A549 (cell line): ENCODE measurements around the gene ZNF57. TPM values are rescaled to one million over a fixed set of nuclear protein-coding genes. Genes with fewer than 3 reads are reported as not detected.

Experiments used
- ATAC-seq, 2 experiments: fragments of 200-7000 bp in 1 of 2; fragments of >200 bp in 1 of 2; cut with Nextera tagmentation in 1 of 2; cut with Tn5 transposase in 1 of 2; 3 replicates each; pipeline versions ENCODE4 v1.8.0 to v1.9.1; 2018 to 2020; ENCODE audit warnings: mild to moderate bottlenecking in 1 of 2, moderate library complexity in 1 of 2
- CTCF ChIA-PET: fragments of 300-600 bp; sonication (Branson Sonifier 250); formaldehyde crosslinking; extraction: SDS; loops from one replicate; lab custom pipeline; 2021; ENCODE audit warnings: antibody characterized with exemption, inconsistent platforms; lab: Yijun Ruan, JAX
- POLR2A ChIA-PET: fragments of 350-600 bp; formaldehyde crosslinking; extraction: SDS; loops from one replicate; lab custom pipeline; 2021; ENCODE audit warnings: antibody characterized with exemption, inconsistent platforms; lab: Yijun Ruan, JAX
- DNase-seq, 2 experiments: peaks; one replicate each; pipeline versions ENCODE4 v3.0.0 to v3.0.0-alpha.2; 2011 to 2016; ENCODE audit warnings: low read depth in 1 of 2, low spot score in 1 of 2
- FAIRE-seq: peaks from 2 replicates; lab custom pipeline; 2011; peaks lifted over from hg19 to GRCh38; lab: Jason Lieb, UNC
- H3K27ac ChIP-seq, 2 experiments: fragments of >200 bp; sonication (Bioruptor Twin); formaldehyde crosslinking; 3 replicates each; pipeline ENCODE4 v1.5.1; 2016 to 2017
- H3K4me1 ChIP-seq: fragments of >200 bp; sonication (Bioruptor Twin); formaldehyde crosslinking; 3 replicates; pipeline ENCODE4 v1.6.1; 2016
- H3K4me2 ChIP-seq: fragments of >200 bp; sonication (Bioruptor Twin); formaldehyde crosslinking; 3 replicates; pipeline ENCODE4 v1.6.1; 2016
- H3K4me3 ChIP-seq: fragments of >200 bp; sonication (Bioruptor Twin); formaldehyde crosslinking; 3 replicates; pipeline ENCODE4 v1.5.1; 2016
- H3K9me3 ChIP-seq: fragments of >200 bp; sonication (Bioruptor Twin); formaldehyde crosslinking; 3 replicates; pipeline ENCODE4 v1.6.1; 2016
- BCL3 ChIP-seq: fragments of >200 bp; sonication (Bioruptor Twin); formaldehyde crosslinking; IDR thresholded peaks from 3 replicates; pipeline ENCODE4 v1.6.1; 2016
- CBX2 ChIP-seq: fragments of 200-600 bp; sonication (generic); IDR thresholded peaks from 2 replicates; pipeline ENCODE4 v1.6.1; 2016; ENCODE audit warnings: low read depth, mild to moderate bottlenecking, borderline replicate concordance
- CTCF ChIP-seq: fragments of >200 bp; sonication (Bioruptor Twin); formaldehyde crosslinking; IDR thresholded peaks from 3 replicates; pipeline ENCODE4 v1.5.1; 2016
- EHF ChIP-seq: fragments of 250-450 bp; sonication (Bioruptor Pico); IDR thresholded peaks from 2 replicates; pipeline ENCODE4 v1.5.0; 2020; ENCODE audit warnings: mild to moderate bottlenecking
- FOXS1 ChIP-seq: fragments of 250-450 bp; sonication (Bioruptor Pico); IDR thresholded peaks from 2 replicates; pipeline ENCODE4 v1.5.0; 2020; ENCODE audit warnings: mild to moderate bottlenecking, moderate library complexity
- HDAC2 ChIP-seq: fragments of 200-600 bp; sonication (generic); IDR thresholded peaks from 2 replicates; pipeline ENCODE4 v1.6.1; 2016
- HEYL ChIP-seq: fragments of 250-450 bp; sonication (Bioruptor Pico); IDR thresholded peaks from 2 replicates; pipeline ENCODE4 v1.8.0; 2021; ENCODE audit warnings: mild to moderate bottlenecking, moderate library complexity
- HOXB5 ChIP-seq: fragments of 250-450 bp; sonication (Bioruptor Pico); IDR thresholded peaks from 2 replicates; pipeline ENCODE4 v1.5.0; 2020; ENCODE audit warnings: mild to moderate bottlenecking, moderate library complexity
- JUNB ChIP-seq: fragments of >200 bp; sonication (Bioruptor Twin); formaldehyde crosslinking; IDR thresholded peaks from 2 replicates; pipeline ENCODE4 v1.6.1; 2016
- MAX ChIP-seq: IDR thresholded peaks from 2 replicates; pipeline ENCODE4 v1.6.1; 2012
- NFE2L2 ChIP-seq: fragments of 150-350 bp; conservative IDR thresholded peaks from 2 replicates; pipeline ENCODE4 v1.6.1; 2014; ENCODE audit warnings: low read length
- NPAS2 ChIP-seq: fragments of 250-450 bp; sonication (Bioruptor Pico); IDR thresholded peaks from 2 replicates; pipeline ENCODE4 v1.8.0; 2022; ENCODE audit warnings: mild to moderate bottlenecking, moderate library complexity, borderline replicate concordance
- NR3C1 ChIP-seq: fragments of >200 bp; sonication (Bioruptor Twin); formaldehyde crosslinking; IDR thresholded peaks from 3 replicates; pipeline ENCODE4 v1.6.1; 2017
- PBX3 ChIP-seq: IDR thresholded peaks from 2 replicates; pipeline ENCODE4 v1.6.1; 2012
- POLR2AphosphoS2 ChIP-seq: conservative IDR thresholded peaks from 2 replicates; pipeline ENCODE4 v1.6.1; 2012; ENCODE audit warnings: low read length, improper control_type of control experiment, inconsistent platforms
- RAD21 ChIP-seq, 2 experiments: fragments of >200 bp in 1 of 2; sonication (Bioruptor Twin) in 1 of 2; formaldehyde crosslinking in 1 of 2; IDR thresholded peaks in 1 of 2; conservative IDR thresholded peaks in 1 of 2; 2 replicates in 1 of 2; 3 replicates in 1 of 2; pipeline ENCODE4 v1.6.1; 2012 to 2018; ENCODE audit warnings: inconsistent platforms in 1 of 2
- RARB ChIP-seq: fragments of 250-450 bp; sonication (Bioruptor Pico); IDR thresholded peaks from 2 replicates; pipeline ENCODE4 v1.8.0; 2021; ENCODE audit warnings: mild to moderate bottlenecking, moderate library complexity
- REST ChIP-seq: fragments of 200-600 bp; sonication (generic); IDR thresholded peaks from 2 replicates; pipeline ENCODE4 v1.6.1; 2016; ENCODE audit warnings: antibody characterized with exemption, mild to moderate bottlenecking, moderate library complexity
- USF2 ChIP-seq: fragments of 450-650 bp; IDR thresholded peaks from 2 replicates; pipeline ENCODE4 v1.6.1; 2014; ENCODE audit warnings: antibody characterized with exemption
- ZFP36 ChIP-seq: fragments of 450-650 bp; IDR thresholded peaks from 2 replicates; pipeline ENCODE4 v1.6.1; 2014; ENCODE audit warnings: borderline replicate concordance; ENCODE audit not compliant: partially characterized antibody
- WGBS: methylation state at CpG from one replicate; pipeline ENCODE4 v1.1.6; 2017; ENCODE audit errors: missing lambda C conversion rate; 5-methylcytosine and 5-hydroxymethylcytosine counted together
- polyA plus RNA-seq, 4 experiments: library from polyadenylated mRNA; depleted of rRNA in 3 of 4; stranded (reverse); fragments of >200 nt; fragmentation: RNase III in 1 of 4; extraction: RNeasy Plus Mini Kit Qiagen cat#74134 plus additional on column Dnase treatment in 1 of 4; gene quantifications; 2 replicates in 3 of 4; 3 replicates in 1 of 4; pipeline ENCODE4 v1.2.3, GENCODE V29; 2011 to 2017

Gene ZNF57
- polyA plus RNA-seq, 2 of the 4 experiments (the other 2 are of a cell fraction): 2.5 to 2.6 TPM

- WGBS: 71% methylated on average over 12 of the region's 12 CpGs
- H3K9me3 ChIP-seq: no peaks in the 10 kb centered on the region
- DNase-seq (no peak), FAIRE-seq (no peak), ATAC-seq (no peak)
- no peaks in the 10 kb centered on the region for H3K4me1 ChIP-seq
- CTCF ChIA-PET: interaction anchor here (0.6 to 12.8 kb wide), 4 partner anchors 9 to 343 kb away, joined by 3 to 127 read pairs (median 4); no protein-coding TSS in a partner anchor
- H3K4me3 ChIP-seq: no peak overlapping the region
- TF ChIP-seq NR3C1 (no peak), CBX2 (no peak), PBX3 (no peak), ZFP36 (no peak), NPAS2 (CRISPR knock-in tag) (no peak), HDAC2 (no peak), RAD21 (conservative IDR thresholded peaks at IDR 0.05 in 1 of 2, IDR thresholded peaks at IDR 0.05 in 1 of 2) (no peak), EHF (no peak), CTCF (no peak), RARB (no peak), NFE2L2 (no peak), POLR2AphosphoS2 (no peak), USF2 (no peak), FOXS1 (CRISPR knock-in tag) (no peak), HOXB5 (CRISPR knock-in tag) (no peak), BCL3 (no peak), JUNB (no peak), HEYL (CRISPR knock-in tag) (no peak), MAX (no peak), REST (no peak)
- H3K4me2 ChIP-seq: no peak overlapping the region
- H3K27ac ChIP-seq: no peak overlapping the region
- POLR2A ChIA-PET: interaction anchor here (0.6 to 0.7 kb wide), 2 partner anchors 200 to 802 kb away, joined by 4 to 5 read pairs; partner anchors contain the start of gene APBA3
These were observed 59.4 kb downstream of the ZNF57 start for GRCh38 chr19:2960120-2960519.
